Hematopoietic multipotent progenitor cell treated with erythropoietin and hydrocortisone succinate and interleukin-3 and kit ligand, for 6 days (in vitro differentiated cells): Measurements from ENCODE around the gene TAB3.
"Not testable (repeated sequence)": the region's sequence is repeated elsewhere in the genome, so short reads cannot be mapped to it uniquely, and the experiment has no call there.

ENCODE experiments used
- DNase-seq: peaks from one replicate; pipeline ENCODE4 v3.0.0-alpha.2; 2015

The TAB3 gene

DNA sequence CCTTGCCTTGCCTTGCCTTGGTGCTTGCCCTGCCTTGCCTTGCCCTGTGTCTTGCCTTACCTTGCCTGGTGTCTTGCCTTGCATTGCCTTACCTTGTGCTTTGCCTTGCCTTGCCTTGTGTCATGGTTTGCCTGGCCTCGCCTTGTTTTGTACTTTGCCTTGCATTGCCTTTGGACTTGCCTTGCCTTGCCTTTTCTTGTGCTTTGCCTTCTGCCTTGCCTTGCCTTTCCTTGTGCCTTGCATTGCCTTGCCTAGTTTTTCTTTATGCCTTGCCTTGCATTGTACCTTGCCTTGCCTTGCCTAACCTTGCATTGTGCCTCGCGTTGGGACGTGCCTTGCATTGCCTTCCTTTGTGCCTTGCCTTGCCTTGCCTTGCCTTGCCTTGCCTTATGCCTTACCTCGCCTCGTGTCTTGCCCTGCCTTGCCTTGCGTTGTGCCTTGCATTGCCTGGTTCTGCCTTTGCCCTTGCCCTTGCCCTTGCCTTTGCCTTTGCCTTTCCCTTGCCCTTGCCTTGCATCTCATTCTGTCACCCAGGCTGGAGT lies 82.8 kb downstream of the TAB3 start:
- DNase-seq = no peak

DNA sequence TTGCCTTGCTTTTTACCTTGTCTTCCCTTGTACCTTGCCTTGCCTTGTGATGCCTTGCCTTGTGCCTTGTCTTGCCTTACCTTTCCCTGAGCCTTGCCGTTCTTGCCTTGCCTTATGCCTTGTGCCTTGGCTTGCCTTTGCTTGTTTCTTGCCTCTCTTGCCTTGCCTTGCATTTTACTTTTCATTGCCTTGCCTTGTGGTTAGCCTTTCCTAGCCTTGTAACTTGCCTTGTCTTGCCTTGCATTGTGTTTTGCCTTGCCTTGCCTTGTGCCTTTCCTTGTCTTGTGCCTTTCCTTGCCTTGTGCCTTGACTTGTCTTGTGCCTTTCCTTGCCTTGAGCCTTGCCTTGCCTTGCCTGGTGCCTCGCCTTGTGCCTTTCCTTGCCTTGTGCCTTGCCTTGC lies 84.6 kb downstream of the TAB3 start:
- DNase-seq = no peak

DNA sequence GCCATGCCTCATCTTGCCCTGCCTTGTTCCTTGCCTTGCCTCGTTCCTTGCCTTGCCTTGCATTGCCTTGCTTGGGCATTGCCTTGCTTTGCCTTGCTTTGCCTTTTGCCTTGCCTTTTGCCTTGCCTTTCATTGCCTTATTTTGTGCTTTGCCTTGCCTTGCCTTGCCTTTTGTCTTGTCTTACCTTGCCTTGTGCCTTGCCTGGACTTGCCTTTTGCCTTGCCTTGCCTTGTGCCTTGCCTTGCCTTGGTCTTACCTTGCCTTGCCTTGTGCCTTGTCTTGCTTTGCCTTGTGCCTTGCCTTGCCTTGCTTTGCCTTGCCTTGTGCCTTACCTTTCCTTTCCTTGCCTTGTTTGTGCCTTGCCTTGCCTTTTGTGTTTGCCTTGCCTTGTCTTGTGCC lies 88.2 kb downstream of the TAB3 start:
- no peak for DNase-seq

DNA sequence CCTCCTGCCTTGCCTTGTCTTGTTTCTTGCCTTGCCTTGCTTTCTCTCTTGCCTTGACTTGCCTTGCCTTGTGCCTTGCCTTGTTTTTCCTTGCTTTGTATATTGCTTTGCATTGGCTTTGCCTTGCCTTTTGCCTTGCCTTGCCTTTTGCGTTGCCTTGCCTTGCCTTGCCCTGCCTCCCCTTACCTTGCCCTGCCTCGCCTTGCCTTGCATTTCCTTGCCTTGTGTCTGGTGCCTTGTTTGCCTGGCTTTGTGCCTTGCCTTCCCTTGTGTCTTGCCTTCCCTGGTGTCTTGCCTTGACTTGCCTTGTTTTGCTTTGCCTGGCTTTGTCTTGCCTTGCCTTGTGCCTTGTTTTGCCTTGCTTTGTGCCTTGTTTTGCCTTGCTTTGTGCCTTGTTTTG lies 89.7 kb downstream of the TAB3 start:
- DNase-seq = no peak

DNA sequence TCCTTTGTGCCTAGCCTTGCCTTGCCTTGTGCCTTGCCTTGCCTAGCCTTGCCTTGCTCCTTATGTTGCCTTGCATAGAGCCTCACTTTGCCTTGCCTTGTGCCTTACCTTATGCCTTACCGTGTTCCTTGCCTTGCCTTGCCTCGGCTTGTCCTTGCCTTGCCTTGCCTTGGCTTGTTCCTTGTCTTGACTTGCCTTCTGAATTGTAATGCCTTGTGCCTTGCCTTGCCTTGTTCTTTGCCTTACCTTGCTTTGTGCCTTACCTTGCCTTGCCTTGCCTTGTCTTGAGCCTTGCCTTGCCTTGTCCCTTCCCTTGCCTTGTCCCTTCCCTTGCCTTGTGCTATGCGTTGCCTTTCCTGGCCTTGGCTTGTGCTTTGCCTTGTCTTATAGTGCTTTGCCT lies 90.2 kb downstream of the TAB3 start:
- no peak for DNase-seq

DNA sequence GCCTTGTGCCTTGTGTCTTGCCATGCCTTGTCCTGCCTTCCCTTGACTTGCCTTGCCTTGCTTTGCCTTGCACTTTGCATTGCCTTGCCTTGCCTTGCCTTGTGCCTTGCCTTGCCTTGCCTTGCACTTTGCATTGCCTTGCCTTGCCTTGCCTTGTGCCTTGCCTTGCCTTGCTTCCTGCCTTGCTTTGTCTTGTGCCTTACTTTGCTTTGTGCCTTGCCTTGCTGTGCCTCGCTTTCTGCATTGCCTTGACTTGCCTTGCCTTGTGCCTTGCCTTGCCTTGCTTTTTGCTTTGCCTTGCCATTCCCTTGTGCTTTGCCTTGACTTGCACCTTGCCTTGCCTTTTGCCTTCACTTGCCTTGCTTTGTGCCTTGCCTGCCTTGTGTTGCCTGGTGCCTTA lies 91.8 kb downstream of the TAB3 start:
- not testable (repeated sequence) for DNase-seq

DNA sequence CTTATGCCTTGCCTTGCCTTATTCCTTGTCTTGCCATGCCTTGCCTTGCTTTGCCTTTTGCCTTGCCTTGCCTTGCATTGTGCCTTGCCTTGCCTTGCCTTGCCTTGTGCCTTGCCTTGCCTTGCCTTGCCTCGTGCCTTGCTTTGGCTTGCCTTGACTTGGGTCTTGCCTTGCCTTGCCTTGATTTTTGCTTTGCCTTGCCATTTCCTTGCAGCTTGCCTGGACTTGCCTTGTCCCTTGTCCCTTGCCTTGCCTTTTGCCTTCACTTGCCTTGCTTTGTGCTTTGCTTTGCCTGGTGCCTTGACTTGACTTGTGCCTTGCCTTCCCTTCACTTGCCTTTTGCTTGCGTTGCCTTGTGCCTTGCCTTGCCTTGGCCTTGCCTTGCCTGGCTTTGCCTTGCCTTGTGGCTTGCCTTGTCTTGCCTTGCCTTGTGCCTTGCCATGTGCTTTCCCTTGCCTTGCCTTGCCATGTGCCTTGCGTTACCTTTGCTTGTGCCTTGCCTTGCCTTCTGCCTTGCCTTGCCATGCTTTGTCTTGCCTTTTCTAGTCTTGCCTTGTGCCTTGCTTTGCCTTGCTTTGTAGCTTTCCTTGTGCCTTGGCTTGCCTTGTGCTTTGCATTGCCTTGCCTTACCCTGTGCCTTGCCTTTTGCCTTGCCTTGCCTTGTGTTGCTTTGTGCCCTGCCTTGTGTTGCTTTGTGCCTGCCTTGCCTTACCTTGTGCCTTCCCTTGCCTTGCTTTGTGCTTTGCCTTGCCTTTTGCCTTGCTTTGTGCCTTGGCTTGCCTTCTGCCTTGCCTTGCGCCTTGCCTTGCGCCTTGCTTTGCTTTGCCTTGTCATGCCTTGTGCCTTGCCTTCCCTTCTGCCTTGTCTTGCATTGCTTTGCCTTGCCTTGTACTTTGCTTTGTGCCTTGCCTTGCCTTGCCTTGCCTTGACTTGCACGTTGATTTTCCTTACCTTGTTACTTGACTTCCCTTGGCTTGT lies 92.8 kb downstream of the TAB3 start:
- DNase-seq = no peak

DNA sequence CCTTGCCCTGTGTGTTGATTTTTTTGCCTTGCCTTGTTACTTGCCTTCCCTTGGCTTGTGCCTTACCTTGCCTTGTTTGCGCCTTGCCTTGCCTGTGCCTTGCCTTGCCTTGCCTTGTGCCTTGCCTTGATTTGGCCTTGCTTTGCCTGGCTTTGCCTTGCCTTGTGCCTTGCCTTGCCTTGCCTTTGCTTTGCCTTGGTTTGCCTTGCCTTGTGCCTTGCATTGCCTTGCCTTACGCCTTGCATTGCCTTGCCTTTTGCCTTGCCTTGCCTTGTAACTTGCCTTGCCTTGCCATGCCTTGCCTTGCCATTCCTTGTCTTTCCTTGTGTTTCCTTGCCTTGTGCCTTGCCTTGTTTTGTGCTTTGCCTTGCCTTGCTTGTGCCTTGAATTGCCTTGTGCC lies 94.6 kb downstream of the TAB3 start:
- DNase-seq = no peak

DNA sequence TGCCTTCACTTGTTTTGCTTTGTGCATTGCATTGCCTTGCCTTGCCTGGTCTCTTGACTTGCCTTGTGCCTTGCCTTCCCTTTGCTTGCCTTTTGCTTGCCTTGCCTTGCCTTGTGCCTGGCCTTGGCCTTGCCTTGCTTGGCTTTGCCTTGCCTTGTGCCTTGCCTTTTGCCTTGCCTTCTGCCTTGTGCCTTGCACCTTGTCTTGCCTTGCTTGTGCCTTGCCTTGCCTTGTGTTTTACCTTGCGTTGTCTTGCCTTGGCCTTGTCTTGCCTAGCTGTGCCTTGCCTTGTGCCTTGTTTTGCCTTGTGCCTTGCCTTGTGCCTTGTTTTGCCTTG lies 95.3 kb downstream of the TAB3 start:
- DNase-seq = no peak

DNA sequence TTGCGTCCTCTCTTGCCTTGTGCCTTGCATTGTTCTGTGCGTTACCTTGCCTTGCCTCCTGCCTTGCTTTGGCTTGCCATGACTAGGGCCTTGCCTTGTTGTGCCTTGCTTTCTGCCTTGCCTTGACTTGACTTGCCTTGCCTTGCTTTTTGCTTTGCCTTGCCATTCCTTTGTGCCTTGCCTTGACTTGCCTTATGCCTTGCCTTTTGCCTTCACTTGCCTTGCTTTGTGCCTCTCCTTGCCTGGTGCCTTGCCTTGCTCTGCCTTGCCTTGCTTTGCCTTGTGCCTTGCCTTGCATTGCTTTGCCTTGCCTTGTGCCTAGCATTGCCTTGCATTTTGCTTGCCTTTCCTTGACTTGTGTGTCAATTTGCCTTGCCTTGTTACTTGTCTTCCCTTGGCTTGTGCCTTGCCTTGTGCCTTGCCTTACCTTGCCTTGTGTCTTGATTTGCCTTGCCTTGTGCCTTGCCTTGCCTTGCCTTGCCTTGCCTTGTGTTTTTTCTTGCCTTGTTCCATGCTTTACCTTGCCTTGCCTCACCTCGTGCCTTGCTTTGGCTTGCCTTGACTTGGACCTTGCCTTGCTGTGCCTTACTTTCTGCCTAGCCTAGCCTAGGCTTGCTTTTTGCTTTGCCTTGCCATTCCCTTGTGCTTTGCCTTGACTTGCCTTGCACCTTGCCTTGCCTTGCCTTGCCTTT lies 95.8 kb downstream of the TAB3 start:
- no peak for DNase-seq

DNA sequence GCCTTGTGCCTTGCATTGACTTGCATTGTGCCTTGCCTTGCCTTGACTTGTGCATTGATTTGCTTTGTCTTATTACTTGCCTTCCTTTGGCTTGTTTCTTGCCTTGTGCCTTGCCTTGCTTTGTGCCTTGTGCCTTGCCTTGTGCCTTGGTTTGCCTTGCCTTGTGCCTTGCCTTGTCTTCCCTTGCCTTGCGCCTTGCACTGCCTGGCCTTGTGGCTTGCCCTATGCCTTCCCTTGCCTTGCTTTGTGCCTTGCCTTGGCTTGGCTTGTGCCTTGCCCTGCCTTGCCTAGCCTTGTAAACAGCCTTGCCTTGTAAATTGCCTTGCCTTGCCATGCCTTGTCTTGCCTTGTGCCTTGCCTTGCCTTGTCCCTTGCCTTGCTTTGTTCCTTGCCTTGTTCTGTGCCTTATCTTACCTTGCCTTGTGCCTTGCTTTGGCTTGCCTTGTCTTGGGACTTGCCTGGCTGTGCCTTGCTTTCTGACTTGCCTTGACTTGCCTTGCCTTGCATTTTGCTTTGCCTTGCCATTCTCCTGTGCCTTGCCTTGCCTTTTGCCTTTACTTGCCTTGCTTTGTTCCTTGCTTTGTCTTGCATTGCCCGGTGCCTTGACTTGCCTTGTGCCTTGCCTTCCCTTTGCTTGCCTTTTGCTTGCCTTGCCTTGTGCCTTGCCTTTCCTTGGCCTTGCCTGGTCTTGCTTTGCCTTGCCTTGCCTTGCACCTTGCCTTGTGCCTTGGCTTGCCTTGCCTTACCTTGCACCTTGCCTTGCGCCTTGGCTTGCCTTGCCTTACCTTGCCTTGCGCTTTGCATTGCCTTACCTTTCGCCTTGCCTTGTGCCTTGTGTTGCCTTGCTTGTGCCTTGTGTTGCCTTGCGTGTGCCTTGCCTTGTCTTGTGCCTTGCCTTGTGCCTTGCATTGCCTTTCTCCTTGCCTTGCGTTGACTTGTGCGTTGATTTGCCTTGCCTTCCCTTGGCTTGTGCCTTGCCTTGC lies 97.5 kb downstream of the TAB3 start:
- no peak for DNase-seq

DNA sequence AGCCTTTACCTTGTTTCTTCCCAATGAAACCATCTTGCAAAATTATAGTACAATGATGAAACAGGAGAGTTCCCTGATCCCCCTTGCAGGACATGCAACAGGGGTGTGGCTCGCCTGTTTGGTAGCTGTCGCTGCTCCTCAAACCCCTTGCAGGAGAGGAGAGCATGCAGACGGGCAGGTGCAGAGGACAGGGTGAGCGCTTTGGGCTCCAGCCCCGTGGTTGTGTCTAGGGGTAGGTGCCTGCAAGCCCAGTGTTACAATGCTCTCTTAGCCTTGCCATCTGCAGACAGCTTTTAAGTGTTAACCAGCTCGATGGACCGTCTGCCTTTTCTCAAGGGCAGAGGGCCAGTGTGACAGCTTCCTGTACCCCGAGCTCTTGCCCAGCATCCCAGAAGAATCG lies 102.0 kb downstream of the TAB3 start:
- no peak for DNase-seq

DNA sequence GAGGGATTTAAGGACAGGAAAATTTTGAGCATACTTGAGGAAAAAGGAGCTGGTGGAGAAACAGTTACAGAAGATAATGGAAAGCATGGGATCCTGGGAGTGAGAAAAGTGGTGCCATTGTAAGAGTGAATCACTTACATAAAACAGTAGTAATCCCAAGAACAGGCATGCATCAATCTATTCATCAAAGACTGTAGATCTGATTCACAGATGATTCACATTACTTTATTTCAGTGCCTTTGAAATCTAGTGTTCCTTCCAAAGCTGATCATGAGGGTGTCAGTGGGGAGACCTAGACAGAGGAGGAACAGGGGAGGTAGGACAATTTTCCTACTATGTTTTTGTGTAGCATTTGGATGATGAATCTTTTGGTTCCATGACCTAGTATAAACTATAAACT lies 102.7 kb downstream of the TAB3 start:
- DNase-seq = no peak

DNA sequence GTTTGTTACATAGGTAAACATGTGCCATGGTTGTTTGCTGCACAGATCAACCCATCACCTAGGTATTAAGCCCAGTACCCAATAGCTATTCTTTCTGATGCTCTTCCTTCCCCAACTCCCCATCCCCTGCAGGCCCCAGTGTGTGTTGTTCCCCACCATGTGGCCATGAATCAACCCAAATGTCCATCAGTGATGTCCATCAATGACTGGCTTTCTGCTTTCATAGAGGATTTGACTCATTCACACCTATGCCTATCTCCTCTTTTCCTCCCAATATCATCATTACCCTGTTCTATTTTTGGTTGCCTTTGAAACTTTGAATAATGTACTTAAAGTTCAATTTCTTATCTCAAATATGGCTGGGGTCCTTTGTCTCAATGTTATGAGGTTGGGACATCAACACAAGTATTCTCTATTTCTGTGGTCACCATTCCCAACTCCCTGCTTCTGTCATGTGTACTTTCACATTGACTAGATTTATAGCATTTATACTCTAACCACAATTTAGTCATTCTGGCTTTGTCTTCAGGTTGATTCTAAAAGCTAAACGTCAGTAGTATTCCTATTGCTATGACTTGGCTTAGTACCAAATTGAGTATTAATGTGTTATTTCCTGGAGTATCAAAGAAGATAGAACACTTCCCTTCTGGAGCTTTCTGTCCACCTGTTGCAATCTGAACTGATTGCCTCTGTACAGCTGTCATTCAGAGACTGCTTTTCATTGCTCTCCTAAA lies 107.2 kb downstream of the TAB3 start:
- no peak for DNase-seq

DNA sequence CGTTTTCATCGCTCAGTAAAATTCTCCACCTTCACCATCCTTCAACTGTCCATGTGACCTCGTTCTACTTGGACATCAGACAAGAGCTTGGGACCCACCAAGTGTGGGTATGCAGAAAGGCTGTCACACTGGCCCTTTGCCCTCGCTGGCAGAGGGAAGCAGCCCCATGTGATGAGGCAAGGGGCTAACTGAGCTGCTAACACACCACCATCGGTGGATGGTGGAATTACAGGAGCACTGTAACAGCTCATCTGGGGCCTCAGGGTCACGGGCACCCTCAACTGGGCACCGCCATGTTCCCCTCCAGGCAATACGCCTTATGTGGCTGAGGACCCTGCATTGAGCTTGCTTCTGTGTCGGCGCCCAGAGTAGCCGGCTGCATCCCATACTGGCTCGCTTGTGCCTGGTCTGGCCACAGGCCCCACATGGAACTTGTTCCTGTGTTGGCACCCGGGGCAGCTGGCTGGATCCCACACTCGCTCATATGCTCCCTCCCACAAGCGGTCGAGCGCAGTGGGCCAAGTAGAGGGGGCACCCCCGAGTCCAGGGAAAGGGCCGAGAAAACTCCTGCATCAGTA lies 109.5 kb downstream of the TAB3 start:
- DNase-seq = no peak

DNA sequence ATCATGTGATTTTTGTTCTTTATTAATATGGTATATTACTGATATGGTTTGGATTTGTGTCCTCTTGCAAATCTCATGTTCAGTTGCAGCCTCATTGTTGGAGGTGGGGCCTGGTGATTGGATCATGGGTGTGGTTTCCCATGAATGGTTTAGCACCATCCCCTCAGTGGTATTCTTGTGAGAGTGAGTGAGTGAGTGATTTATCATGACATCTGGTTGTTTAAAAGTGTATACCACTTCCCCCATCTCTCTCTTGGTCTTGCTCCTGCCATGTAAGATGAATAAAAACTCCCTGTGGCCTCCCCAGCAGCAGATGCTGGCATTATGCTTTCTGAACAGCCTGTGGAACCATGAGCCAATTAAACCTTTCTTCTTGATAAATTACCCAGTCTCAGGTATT lies 111.5 kb downstream of the TAB3 start:
- DNase-seq = no peak
